ENCODE results near the gene ECEL1.

Gene ECEL1

DNA sequence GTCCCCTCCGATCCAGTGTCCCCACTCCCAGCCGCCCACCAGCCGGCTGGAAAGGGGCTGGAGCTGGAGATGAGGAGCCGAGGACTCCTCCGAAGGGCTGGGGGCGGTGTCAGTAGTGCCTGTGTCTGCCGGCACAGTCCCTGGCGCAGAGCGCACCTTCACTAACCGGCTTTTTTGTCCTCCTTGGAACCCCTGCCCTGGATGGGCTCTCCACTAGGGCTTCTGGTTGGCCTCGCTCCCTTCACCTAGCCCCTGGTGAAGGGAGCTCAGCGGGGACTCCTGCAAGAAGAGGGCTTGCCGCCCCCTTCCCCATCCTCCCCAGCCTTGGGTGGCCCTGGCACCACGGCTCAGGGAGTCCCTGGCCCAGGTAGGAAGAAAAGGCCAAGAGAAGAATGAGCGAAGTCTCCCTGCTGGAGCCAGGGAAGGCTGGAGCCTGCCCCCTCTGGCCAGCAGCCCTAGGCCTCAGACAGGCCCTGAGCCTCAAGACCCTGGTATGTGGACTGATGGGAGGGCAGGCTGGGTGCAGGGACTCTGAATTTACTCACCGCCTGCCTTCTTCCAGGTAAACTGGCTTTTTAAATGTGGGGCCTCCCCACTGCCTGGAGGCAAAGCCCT, 570 bp upstream of the ECEL1 start:
- DNase-seq (ENCODE audit: insufficient read length, low spot score) (no peak), FAIRE-seq (no peak)
- TF ChIP-seq PAX5 (IDR thresholded peaks at IDR 0.05; ENCODE audit: insufficient read depth, low read length, severe bottlenecking) (no peak), POU2F2 (IDR thresholded peaks at IDR 0.05; ENCODE audit: low read depth, low read length) (no peak), SPI1 (IDR thresholded peaks at IDR 0.05; ENCODE audit: low read depth, low read length) (no peak), TAF1 (IDR thresholded peaks at IDR 0.05; ENCODE audit: low read depth, low read length) (no peak), POLR2AphosphoS5 (IDR thresholded peaks at IDR 0.05; ENCODE audit: low read depth, low read length) (no peak), POLR2A (IDR thresholded peaks at IDR 0.05; ENCODE audit: low read depth, low read length) (no peak)

GRCh38 chr2:232486558-232487384, 863 bp downstream of the ECEL1 start:
- TF ChIP-seq PAX5 (IDR thresholded peaks at IDR 0.05; ENCODE audit: insufficient read depth, low read length, severe bottlenecking) (no peak), POU2F2 (IDR thresholded peaks at IDR 0.05; ENCODE audit: low read depth, low read length) (no peak), TAF1 (IDR thresholded peaks at IDR 0.05; ENCODE audit: low read depth, low read length) (no peak), POLR2AphosphoS5 (IDR thresholded peaks at IDR 0.05; ENCODE audit: low read depth, low read length) (no peak), SPI1 (IDR thresholded peaks at IDR 0.05; ENCODE audit: low read depth, low read length) (no peak), POLR2A (IDR thresholded peaks at IDR 0.05; ENCODE audit: low read depth, low read length) (no peak)
- FAIRE-seq, result no peak

DNA sequence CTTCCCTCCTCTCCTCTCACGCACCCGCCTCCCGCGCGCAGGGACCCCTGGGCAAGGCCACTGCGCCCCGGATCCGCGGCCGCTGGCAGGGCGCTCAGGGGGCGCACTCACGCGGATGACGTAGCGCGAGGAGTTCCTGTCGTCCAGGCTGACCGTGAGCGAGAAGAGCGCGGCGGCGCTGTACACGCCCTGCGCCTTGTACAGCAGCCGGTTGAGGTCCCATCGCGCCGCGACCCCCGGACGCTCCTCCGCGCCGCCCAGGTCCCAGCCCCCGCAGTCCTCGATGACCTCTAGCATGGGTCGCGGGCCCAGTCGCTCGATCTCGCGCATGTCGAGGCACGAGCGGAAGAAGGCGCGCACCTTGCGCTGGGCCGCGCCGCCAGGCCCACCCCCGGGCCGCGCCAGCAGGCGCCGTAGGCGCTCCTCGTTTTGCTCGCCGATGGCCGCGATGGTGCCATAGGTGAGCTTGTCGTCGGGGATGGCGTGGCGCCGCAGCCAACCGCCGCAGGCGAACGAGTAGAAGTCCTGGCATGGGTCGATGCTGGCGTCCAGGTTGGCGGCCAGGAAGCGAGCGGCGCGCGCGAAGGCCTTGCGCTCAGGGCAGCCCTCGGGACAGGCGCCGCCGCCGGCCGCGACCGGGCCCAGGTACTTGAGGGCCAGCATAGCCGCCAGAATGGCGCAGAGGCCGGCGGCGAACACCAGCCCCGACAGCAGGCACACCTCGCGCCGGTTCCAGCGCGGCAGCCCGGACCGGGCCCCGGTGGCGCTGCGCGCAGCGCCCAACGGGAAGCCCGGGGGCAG, 1.7 kb downstream of the ECEL1 start:
- no peak for DNase-seq (ENCODE audit: insufficient read length, low spot score)
- FAIRE-seq, result no peak
- TF ChIP-seq TAF1 (IDR thresholded peaks at IDR 0.05; ENCODE audit: low read depth, low read length), result no peak
- no peak for TF ChIP-seq SPI1 (IDR thresholded peaks at IDR 0.05; ENCODE audit: low read depth, low read length)
- no peak for TF ChIP-seq POLR2AphosphoS5 (IDR thresholded peaks at IDR 0.05; ENCODE audit: low read depth, low read length)

More at GRCh38 chr2:232486558-232487384, 863 bp downstream of the ECEL1 start:
- no peak for DNase-seq (ENCODE audit: insufficient read length, low spot score)

- TF ChIP-seq POLR2AphosphoS5 (IDR thresholded peaks at IDR 0.05; ENCODE audit: low read depth, low read length) (no peak), POLR2A (IDR thresholded peaks at IDR 0.05; ENCODE audit: low read depth, low read length) (no peak), TAF1 (IDR thresholded peaks at IDR 0.05; ENCODE audit: low read depth, low read length) (no peak), PAX5 (IDR thresholded peaks at IDR 0.05; ENCODE audit: insufficient read depth, low read length, severe bottlenecking) (no peak), POU2F2 (IDR thresholded peaks at IDR 0.05; ENCODE audit: low read depth, low read length) (no peak), SPI1 (IDR thresholded peaks at IDR 0.05; ENCODE audit: low read depth, low read length) (no peak)
- DNase-seq (ENCODE audit: insufficient read length, low spot score), result no peak
- FAIRE-seq, result no peak
Measured at GRCh38 chr2:232485348-232485756, 2.3 kb downstream of the ECEL1 start.

DNA sequence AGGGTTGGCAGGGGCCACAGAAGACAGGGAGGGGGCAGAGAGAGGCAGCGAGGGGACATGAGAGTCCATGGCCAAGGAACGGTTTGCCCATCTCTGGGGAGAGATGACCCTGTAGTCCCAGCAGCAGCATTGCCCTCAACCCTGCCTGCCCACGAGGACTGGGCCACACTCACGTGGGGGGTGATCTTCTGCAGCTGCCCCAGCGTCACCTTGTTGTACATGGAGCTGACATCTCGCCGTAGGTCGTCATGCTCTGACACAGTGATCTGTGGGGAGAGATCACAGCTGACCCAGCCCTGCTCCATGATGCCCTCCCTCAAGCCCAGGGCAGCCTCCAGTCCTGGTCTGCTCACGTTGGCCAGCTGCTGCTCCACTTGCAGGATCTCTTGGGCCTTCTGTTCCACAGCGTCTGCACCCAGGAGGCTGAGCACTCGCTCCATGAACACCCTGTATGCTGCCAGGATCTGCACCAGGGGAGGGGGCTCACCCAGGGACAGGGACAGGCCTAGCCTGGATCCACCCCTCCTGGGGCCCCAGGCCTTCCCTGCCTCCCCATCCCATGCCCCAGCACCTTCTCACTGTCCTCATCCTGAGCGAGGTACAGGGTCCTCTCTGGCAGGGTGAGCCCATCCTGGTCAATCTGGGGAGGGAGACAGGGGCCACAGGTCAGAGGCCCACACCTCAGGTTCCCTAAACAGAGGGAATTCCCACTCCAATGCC, 2.8 kb downstream of the ECEL1 start:
- TF ChIP-seq PAX5 (IDR thresholded peaks at IDR 0.05; ENCODE audit: insufficient read depth, low read length, severe bottlenecking), result no peak
- TF ChIP-seq POLR2A (IDR thresholded peaks at IDR 0.05; ENCODE audit: low read depth, low read length), result no peak
- TF ChIP-seq POU2F2 (IDR thresholded peaks at IDR 0.05; ENCODE audit: low read depth, low read length), result no peak
- no peak for TF ChIP-seq SPI1 (IDR thresholded peaks at IDR 0.05; ENCODE audit: low read depth, low read length)
- TF ChIP-seq TAF1 (IDR thresholded peaks at IDR 0.05; ENCODE audit: low read depth, low read length), result no peak
- no peak for TF ChIP-seq POLR2AphosphoS5 (IDR thresholded peaks at IDR 0.05; ENCODE audit: low read depth, low read length)
- DNase-seq (ENCODE audit: insufficient read length, low spot score) (no peak), FAIRE-seq (no peak)

DNA sequence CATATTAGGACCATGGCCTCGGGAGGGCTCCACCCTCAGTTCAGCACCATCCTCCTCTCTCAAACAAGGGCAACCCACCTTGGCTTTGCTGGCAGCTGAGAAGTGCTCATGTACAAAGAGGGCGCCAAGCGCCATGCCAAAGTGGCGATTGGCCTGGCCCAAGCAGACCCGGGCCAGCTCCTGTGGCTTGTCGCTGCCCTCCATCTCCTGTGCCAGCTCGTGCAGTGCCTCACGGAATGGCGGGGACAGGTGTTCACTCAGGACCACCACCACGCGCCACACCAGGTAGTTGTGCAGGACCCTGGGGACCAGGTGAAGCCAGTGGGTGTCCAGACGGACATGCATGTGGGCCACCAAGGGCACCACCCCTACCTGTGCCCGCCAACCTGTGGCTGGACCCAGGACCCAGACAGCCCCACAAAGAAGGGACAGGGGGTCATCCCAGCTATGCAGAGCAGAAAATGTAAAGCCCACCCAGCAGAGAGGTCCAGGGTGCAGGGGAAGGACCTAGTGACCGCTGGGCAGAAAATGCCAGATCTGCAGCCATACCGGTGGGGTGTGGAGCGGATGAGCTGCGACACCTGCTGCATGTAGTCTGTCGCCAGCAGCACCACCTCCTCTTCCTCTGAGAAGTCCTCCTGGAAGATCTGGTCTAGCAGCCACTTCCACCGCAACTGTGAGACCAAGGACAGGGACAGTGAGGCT, 3.6 kb downstream of the ECEL1 start:
- DNase-seq (ENCODE audit: insufficient read length, low spot score) (no peak), FAIRE-seq (no peak)
- TF ChIP-seq POU2F2 (IDR thresholded peaks at IDR 0.05; ENCODE audit: low read depth, low read length), result no peak
- no peak for TF ChIP-seq POLR2AphosphoS5 (IDR thresholded peaks at IDR 0.05; ENCODE audit: low read depth, low read length)
- no peak for TF ChIP-seq POLR2A (IDR thresholded peaks at IDR 0.05; ENCODE audit: low read depth, low read length)
- TF ChIP-seq PAX5 (IDR thresholded peaks at IDR 0.05; ENCODE audit: insufficient read depth, low read length, severe bottlenecking), result no peak
- TF ChIP-seq TAF1 (IDR thresholded peaks at IDR 0.05; ENCODE audit: low read depth, low read length), result no peak
- no peak for TF ChIP-seq SPI1 (IDR thresholded peaks at IDR 0.05; ENCODE audit: low read depth, low read length)

DNA sequence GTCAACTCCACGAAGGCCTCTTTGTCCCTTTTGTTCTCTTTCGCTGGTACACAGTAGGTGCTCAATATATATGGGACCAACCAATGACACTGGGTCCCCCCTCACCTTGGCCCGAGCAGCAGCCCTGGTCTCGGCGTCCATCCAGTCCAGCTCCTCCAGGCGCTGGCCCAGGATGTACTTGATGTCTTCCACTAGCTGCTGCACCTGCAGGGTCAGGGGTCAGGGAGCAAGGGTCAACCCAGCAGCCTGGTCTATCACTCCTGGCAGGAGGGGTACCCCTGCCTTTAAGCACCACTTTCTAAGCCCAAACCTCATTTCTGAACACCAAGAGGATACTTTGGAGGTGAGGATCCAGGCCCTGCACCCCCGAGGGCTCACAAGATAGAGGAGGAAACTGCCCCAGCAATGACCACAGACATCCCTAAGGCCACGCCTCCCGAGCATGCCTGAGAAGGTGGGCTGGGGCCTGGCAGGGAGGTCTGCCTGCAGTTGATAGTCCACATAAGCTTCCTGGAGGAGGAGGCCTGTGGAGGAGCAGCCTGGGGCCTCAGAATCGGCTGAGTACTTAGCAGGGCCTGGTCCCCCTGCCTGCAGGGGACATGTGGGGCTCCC, 4.2 kb downstream of the ECEL1 start:
- DNase-seq (ENCODE audit: insufficient read length, low spot score) (no peak), FAIRE-seq (no peak)

More for the DNA sequence above, 4.2 kb downstream of the ECEL1 start:
- TF ChIP-seq TAF1 (IDR thresholded peaks at IDR 0.05; ENCODE audit: low read depth, low read length), result no peak
- TF ChIP-seq PAX5 (IDR thresholded peaks at IDR 0.05; ENCODE audit: insufficient read depth, low read length, severe bottlenecking), result no peak
- TF ChIP-seq POLR2AphosphoS5 (IDR thresholded peaks at IDR 0.05; ENCODE audit: low read depth, low read length), result no peak
- TF ChIP-seq SPI1 (IDR thresholded peaks at IDR 0.05; ENCODE audit: low read depth, low read length), result no peak
- no peak for TF ChIP-seq POLR2A (IDR thresholded peaks at IDR 0.05; ENCODE audit: low read depth, low read length)
- TF ChIP-seq POU2F2 (IDR thresholded peaks at IDR 0.05; ENCODE audit: low read depth, low read length), result no peak

Measured in GM12891 (cell line).